ENCODE results near the gene TPCN2.

The TPCN2 gene

GRCh38 chr11:69165775-69166174 is 117.0 kb downstream of the TPCN2 start:
- no peak for DNase-seq (ENCODE audit: low read depth, low spot score)

GRCh38 chr11:69166218-69167115 is 117.7 kb downstream of the TPCN2 start:
- peak; percentile 67 for DNase-seq (ENCODE audit: low read depth, low spot score)

GRCh38 chr11:69167130-69167915 is 118.6 kb downstream of the TPCN2 start:
- DNase-seq (ENCODE audit: low read depth, low spot score) = no peak

- DNase-seq (ENCODE audit: low read depth, low spot score) = no peak
Measured at GRCh38 chr11:69167916-69168691, 119.4 kb downstream of the TPCN2 start.

GRCh38 chr11:69169479-69169878 is 120.7 kb downstream of the TPCN2 start:
- DNase-seq (ENCODE audit: low read depth, low spot score) = no peak

GRCh38 chr11:69170704-69171103 is 122.0 kb downstream of the TPCN2 start:
- peak; percentile 80 for DNase-seq (ENCODE audit: low read depth, low spot score)

GRCh38 chr11:69171476-69172240 is 122.9 kb downstream of the TPCN2 start:
- no peak for DNase-seq (ENCODE audit: low read depth, low spot score)

- DNase-seq (ENCODE audit: low read depth, low spot score) = no peak
Measured at GRCh38 chr11:69172674-69173073, 123.9 kb downstream of the TPCN2 start.

DNA sequence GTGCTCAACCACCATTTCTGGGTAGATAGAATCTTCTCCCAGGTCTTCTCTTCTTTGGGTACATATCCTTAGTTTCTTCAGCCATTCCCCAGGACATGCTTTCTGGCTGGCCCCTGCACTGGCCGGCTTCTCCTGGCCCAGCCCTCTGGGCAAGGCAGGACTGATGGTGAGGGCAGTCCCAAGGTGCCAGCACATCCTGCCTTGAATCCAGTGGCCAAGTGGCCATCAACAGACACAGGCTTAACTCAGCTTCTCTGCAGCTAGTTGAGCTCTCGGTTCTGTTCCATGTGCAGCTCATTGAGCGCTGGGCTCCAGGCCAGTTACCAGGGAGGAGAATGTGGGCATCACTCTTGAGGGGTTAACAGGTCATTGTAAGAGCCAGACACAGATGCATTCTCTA is 124.6 kb downstream of the TPCN2 start:
- DNase-seq (ENCODE audit: low read depth, low spot score) = no peak

- DNase-seq (ENCODE audit: low read depth, low spot score) = no peak
Measured at GRCh38 chr11:69173925-69174581, 125.3 kb downstream of the TPCN2 start.

- DNase-seq (ENCODE audit: low read depth, low spot score) = no peak
Measured at GRCh38 chr11:69174841-69175240, 126.1 kb downstream of the TPCN2 start.

DNA sequence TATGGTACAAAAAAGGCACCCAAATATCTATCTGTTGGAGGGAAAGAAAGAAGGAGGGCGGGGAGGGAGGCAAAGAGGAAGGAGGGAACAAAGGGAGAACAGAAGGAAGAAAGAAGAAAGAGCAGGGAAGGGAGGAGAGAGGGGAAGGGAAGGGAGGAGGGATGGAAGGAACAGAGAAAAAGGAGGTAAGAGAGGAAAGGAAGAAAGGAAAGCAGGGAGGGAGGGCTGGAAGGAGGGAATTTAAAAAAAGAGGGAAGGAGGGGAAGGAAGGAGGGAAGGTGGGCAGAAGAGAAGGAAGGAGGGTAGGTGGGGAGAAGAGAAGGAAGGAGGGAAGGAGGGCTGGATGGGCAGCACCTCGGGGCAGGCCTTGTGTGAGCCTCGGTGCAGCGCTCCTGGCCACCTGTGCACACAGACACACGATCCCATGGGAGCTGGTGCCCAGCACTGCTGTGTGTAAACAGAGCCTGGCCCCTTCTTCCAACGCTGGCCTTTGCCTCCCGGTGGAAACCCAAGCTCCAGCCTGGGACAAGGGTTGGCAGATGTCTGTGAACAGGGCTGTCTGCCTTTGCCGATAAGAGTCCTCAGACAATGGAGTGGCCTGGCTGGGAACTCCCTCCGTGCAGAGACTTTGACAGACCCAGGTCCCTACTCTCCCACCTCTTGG is 130.2 kb downstream of the TPCN2 start:
- no peak for DNase-seq (ENCODE audit: low read depth, low spot score)

DNA sequence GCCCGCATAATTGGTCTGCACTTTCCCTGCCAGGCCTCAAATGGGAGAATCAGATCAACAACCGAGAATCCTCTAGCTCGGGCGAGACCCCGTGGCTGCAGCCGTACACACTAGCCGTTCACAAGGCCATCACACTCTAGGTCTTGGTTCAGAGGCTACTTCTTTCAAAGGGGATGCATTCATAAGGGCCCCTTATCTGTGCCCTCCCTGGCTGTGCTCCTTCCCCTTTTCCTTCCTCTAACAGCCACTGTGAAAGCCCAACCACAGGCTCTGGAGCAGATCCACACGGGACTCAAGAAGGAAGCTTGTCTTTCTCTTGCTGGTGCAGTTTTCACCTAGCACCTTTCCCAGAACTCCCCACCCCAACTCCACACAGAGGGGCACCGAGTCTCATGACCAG is 131.5 kb downstream of the TPCN2 start:
- no peak for DNase-seq (ENCODE audit: low read depth, low spot score)

GRCh38 chr11:69180726-69181125 is 132.0 kb downstream of the TPCN2 start:
- no peak for DNase-seq (ENCODE audit: low read depth, low spot score)

DNA sequence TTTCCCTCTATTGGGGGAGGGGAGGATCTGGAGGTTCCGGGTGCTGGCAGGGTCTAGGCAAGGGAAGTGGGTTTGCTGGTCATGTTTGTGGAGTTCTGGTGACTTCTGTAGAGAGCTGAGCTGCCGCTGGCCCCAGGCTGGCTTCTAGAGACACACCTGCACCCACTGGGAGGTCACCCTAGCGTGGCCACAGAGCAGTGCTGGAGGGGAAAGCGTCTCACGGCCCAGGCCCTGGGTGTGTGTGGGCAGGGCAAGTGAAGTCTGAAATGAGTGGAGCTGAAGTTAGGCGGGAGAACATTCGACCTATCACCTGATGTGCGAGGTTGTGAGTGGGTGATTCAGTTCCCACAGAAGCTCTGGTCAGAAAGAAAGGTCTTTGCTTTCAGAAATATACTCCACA is 134.9 kb downstream of the TPCN2 start:
- no peak for DNase-seq (ENCODE audit: low read depth, low spot score)
